Measurements from ENCODE around the gene HAUS3.

Gene HAUS3

GRCh38 chr4:2246384-2247127 is 4.6 kb upstream of the HAUS3 start:
- no peak overlapping the region for H3K4me2 ChIP-seq (ENCODE audit: low read depth, low read length, poor library complexity, severe bottlenecking)
- no peak overlapping the region for H3K9ac ChIP-seq (ENCODE audit: low read length)
- H3K4me3 ChIP-seq (ENCODE audit: insufficient read depth, low read length, poor library complexity, severe bottlenecking), result no peak overlapping the region
- TF ChIP-seq EZH2phosphoT487 (conservative IDR thresholded peaks at IDR 0.05; ENCODE audit: low read length) (no peak), CTCF (IDR thresholded peaks at IDR 0.05; ENCODE audit: insufficient read depth, low read length, poor library complexity, severe bottlenecking) (no peak)
- H3K36me3 ChIP-seq (ENCODE audit: low read length), result no peaks in the 10 kb centered on the region
- no peak overlapping the region for H3K27ac ChIP-seq (ENCODE audit: low read depth, low read length)
- H4K20me1 ChIP-seq (ENCODE audit: low read depth, low read length), result no peaks in the 10 kb centered on the region
- peaks cover under 1% of the 10 kb centered on the region; the same call in 1 of the 2 replicates for H3K79me2 ChIP-seq (ENCODE audit: insufficient read depth, low read length)
- no peaks in the 10 kb centered on the region for H3K27me3 ChIP-seq (ENCODE audit: low read length)
- H2AFZ ChIP-seq (ENCODE audit: low read depth, low read length, severe bottlenecking), result no peak overlapping the region
- H3K9me3 ChIP-seq (ENCODE audit: insufficient read depth, low read length), result no peaks in the 10 kb centered on the region
- no peaks in the 10 kb centered on the region for H3F3A ChIP-seq (ENCODE audit: insufficient read depth)
- H3K9me2 ChIP-seq (replicated peaks; ENCODE audit: insufficient read depth, low read length), result no peaks in the 10 kb centered on the region

- Histone ChIP-seq H3K36me3 (ENCODE audit: low read length) (no peaks in the 10 kb centered on the region), H4K20me1 (ENCODE audit: low read depth, low read length) (no peaks in the 10 kb centered on the region), H3K27me3 (ENCODE audit: low read length) (no peaks in the 10 kb centered on the region), H3K4me3 (ENCODE audit: insufficient read depth, low read length, poor library complexity, severe bottlenecking) (no peak overlapping the region), H2AFZ (ENCODE audit: low read depth, low read length, severe bottlenecking) (no peak overlapping the region), H3F3A (ENCODE audit: insufficient read depth) (no peaks in the 10 kb centered on the region), H3K27ac (ENCODE audit: low read depth, low read length) (no peak overlapping the region), H3K79me2 (ENCODE audit: insufficient read depth, low read length) (peaks cover 8% of the 10 kb centered on the region), H3K9ac (ENCODE audit: low read length) (no peak overlapping the region), H3K4me2 (ENCODE audit: low read depth, low read length, poor library complexity, severe bottlenecking) (no peak overlapping the region), H3K9me2 (replicated peaks; ENCODE audit: insufficient read depth, low read length) (no peaks in the 10 kb centered on the region), H3K9me3 (ENCODE audit: insufficient read depth, low read length) (no peaks in the 10 kb centered on the region)
- TF ChIP-seq CTCF (IDR thresholded peaks at IDR 0.05; ENCODE audit: insufficient read depth, low read length, poor library complexity, severe bottlenecking) (no peak), EZH2phosphoT487 (conservative IDR thresholded peaks at IDR 0.05; ENCODE audit: low read length) (no peak)
Measured at GRCh38 chr4:2245787-2246275, 3.9 kb upstream of the HAUS3 start.

GRCh38 chr4:2245057-2245786 is 3.3 kb upstream of the HAUS3 start:
- H3F3A ChIP-seq (ENCODE audit: insufficient read depth), result no peaks in the 10 kb centered on the region
- no peak for TF ChIP-seq EZH2phosphoT487 (conservative IDR thresholded peaks at IDR 0.05; ENCODE audit: low read length)
- no peak for TF ChIP-seq CTCF (IDR thresholded peaks at IDR 0.05; ENCODE audit: insufficient read depth, low read length, poor library complexity, severe bottlenecking)
- no peaks in the 10 kb centered on the region for H3K27me3 ChIP-seq (ENCODE audit: low read length)
- no peak overlapping the region for H3K9ac ChIP-seq (ENCODE audit: low read length)
- peaks cover 14% of the 10 kb centered on the region for H3K79me2 ChIP-seq (ENCODE audit: insufficient read depth, low read length)
- no peak overlapping the region for H3K27ac ChIP-seq (ENCODE audit: low read depth, low read length)
- H3K9me2 ChIP-seq (replicated peaks; ENCODE audit: insufficient read depth, low read length), result no peaks in the 10 kb centered on the region
- no peaks in the 10 kb centered on the region for H3K36me3 ChIP-seq (ENCODE audit: low read length)
- H4K20me1 ChIP-seq (ENCODE audit: low read depth, low read length), result peaks cover 5% of the 10 kb centered on the region; the same call in 1 of the 2 replicates
- no peak overlapping the region for H3K4me2 ChIP-seq (ENCODE audit: low read depth, low read length, poor library complexity, severe bottlenecking)
- H3K9me3 ChIP-seq (ENCODE audit: insufficient read depth, low read length), result no peaks in the 10 kb centered on the region
- H2AFZ ChIP-seq (ENCODE audit: low read depth, low read length, severe bottlenecking), result no peak overlapping the region
- no peak overlapping the region for H3K4me3 ChIP-seq (ENCODE audit: insufficient read depth, low read length, poor library complexity, severe bottlenecking)
